SK-N-SH (cell line): ENCODE results near the gene PDE9A. TPM values are rescaled to one million over a fixed set of nuclear protein-coding genes. Genes with fewer than 3 reads are reported as not detected.

Experiments used
- CTCF ChIA-PET: fragments of 300-600, 350-600 bp; formaldehyde crosslinking; extraction: SDS; loops from one replicate; lab custom pipeline; 2021; lab: Yijun Ruan, JAX
- POLR2A ChIA-PET: fragments of 350-600 bp; sonication (Branson Sonifier 250); formaldehyde crosslinking; extraction: SDS; loops from one replicate; lab custom pipeline; 2020; ENCODE audit warnings: antibody characterized with exemption, inconsistent platforms; lab: Yijun Ruan, JAX
- DNase-seq: peaks from one replicate; pipeline ENCODE4 v3.0.0; 2012
- H2AFZ ChIP-seq: fragments of 200-600 bp; sonication (generic); 2 replicates; pipeline ENCODE4 v1.8.1; 2016; ENCODE audit warnings: antibody characterized with exemption, mild to moderate bottlenecking, low read depth
- H3F3A ChIP-seq: fragments of 200-600 bp; sonication (generic); replicated peaks from 2 replicates; pipeline ENCODE3; 2016; ENCODE audit warnings: antibody characterized with exemption, mild to moderate bottlenecking; ENCODE audit not compliant: insufficient read depth
- H3K27ac ChIP-seq, 2 experiments: fragments of 200-500 bp in 1 of 2; fragments of 200-600 bp in 1 of 2; sonication (Bioruptor generic) in 1 of 2; sonication (generic), shearing (Covaris generic) in 1 of 2; 2 replicates each; pipeline versions ENCODE4 v1.5.1 to v1.6.1; 2014 to 2016; ENCODE audit warnings: low read depth in 2 of 2, inconsistent platforms in 1 of 2, low read length in 1 of 2, mild to moderate bottlenecking in 1 of 2, mixed read lengths in 1 of 2
- H3K27me3 ChIP-seq: fragments of 200-600 bp; sonication (generic), shearing (Covaris generic); 2 replicates; pipeline ENCODE4 v1.6.1; 2016; ENCODE audit warnings: mixed run types; ENCODE audit not compliant: insufficient read depth
- H3K36me3 ChIP-seq, 2 experiments: fragments of 200-500 bp in 1 of 2; fragments of 200-600 bp in 1 of 2; sonication (Bioruptor generic) in 1 of 2; sonication (generic) in 1 of 2; replicated peaks in 1 of 2; 2 replicates each; pipeline versions ENCODE3 to v1.5.1; 2014 to 2016; ENCODE audit warnings: low read length in 1 of 2, mild to moderate bottlenecking in 1 of 2; ENCODE audit not compliant: insufficient read depth in 2 of 2, control insufficient read depth in 1 of 2
- H3K4me1 ChIP-seq, 2 experiments: fragments of 200-500 bp in 1 of 2; fragments of 200-600 bp in 1 of 2; sonication (Bioruptor generic) in 1 of 2; sonication (generic), shearing (Covaris generic) in 1 of 2; 2 replicates each; pipeline versions ENCODE4 v1.5.1 to v1.6.1; 2014 to 2016; ENCODE audit warnings: low read depth in 1 of 2, low read length in 1 of 2, mixed run types in 1 of 2; ENCODE audit not compliant: insufficient read depth in 2 of 2, control insufficient read depth in 1 of 2
- H3K4me2 ChIP-seq: fragments of 200-600 bp; sonication (generic), shearing (Covaris generic); 2 replicates; pipeline ENCODE4 v1.6.1; 2017; ENCODE audit warnings: mixed run types
- H3K4me3 ChIP-seq, 2 experiments: fragments of 200-500 bp in 1 of 2; fragments of 200-600 bp in 1 of 2; sonication (Bioruptor generic) in 1 of 2; sonication (generic), shearing (Covaris generic) in 1 of 2; 2 replicates each; pipeline versions ENCODE4 v1.5.1 to v1.8.1; 2014 to 2016; ENCODE audit warnings: low read depth in 2 of 2, inconsistent platforms in 1 of 2, low read length in 1 of 2, mild to moderate bottlenecking in 1 of 2, mixed read lengths in 1 of 2, moderate library complexity in 1 of 2
- H3K79me2 ChIP-seq: fragments of 200-600 bp; sonication (generic); 2 replicates; pipeline ENCODE4 v1.8.1; 2017; ENCODE audit warnings: mild to moderate bottlenecking; ENCODE audit not compliant: insufficient read depth
- H3K9ac ChIP-seq: fragments of 200-600 bp; sonication (generic); 2 replicates; pipeline ENCODE4 v1.6.1; 2017; ENCODE audit warnings: mixed run types
- H3K9me2 ChIP-seq: fragments of 200-600 bp; sonication (generic); 2 replicates; pipeline ENCODE4 v1.6.1; 2017; ENCODE audit warnings: mixed run types
- H3K9me3 ChIP-seq: fragments of 200-600 bp; sonication (generic); 2 replicates; pipeline ENCODE4 v1.6.1; 2017; ENCODE audit warnings: mixed run types, mild to moderate bottlenecking, moderate library complexity
- H4K20me1 ChIP-seq: fragments of 200-600 bp; sonication (generic); 2 replicates; pipeline ENCODE4 v1.6.1; 2017; ENCODE audit warnings: mild to moderate bottlenecking, mixed run types; ENCODE audit not compliant: insufficient read depth
- CHD2 ChIP-seq: fragments of 150-350 bp; IDR thresholded peaks from 2 replicates; pipeline ENCODE4 v1.6.1; 2018; ENCODE audit warnings: low read length; ENCODE audit not compliant: partially characterized antibody
- ELF1 ChIP-seq: IDR thresholded peaks from 2 replicates; pipeline ENCODE4 v1.4.0; 2012
- EP300 ChIP-seq, 2 experiments: IDR thresholded peaks; 2 replicates each; pipeline versions ENCODE4 v1.4.0 to v1.6.1; 2012; ENCODE audit warnings: borderline replicate concordance in 1 of 2, low read depth in 1 of 2, low read length in 1 of 2
- FOSL2 ChIP-seq: IDR thresholded peaks from 2 replicates; pipeline ENCODE4 v1.4.0; 2012; ENCODE audit warnings: low read depth, mild to moderate bottlenecking, moderate library complexity, borderline replicate concordance
- FOXM1 ChIP-seq: IDR thresholded peaks from 2 replicates; pipeline ENCODE4 v1.4.0; 2012; ENCODE audit warnings: low read depth, mild to moderate bottlenecking
- GABPA ChIP-seq: IDR thresholded peaks from 2 replicates; pipeline ENCODE4 v1.4.0; 2012; ENCODE audit warnings: low read depth, mild to moderate bottlenecking
- GATA2 ChIP-seq: sonication (generic); formaldehyde crosslinking; IDR thresholded peaks from 2 replicates; pipeline ENCODE4 v1.5.0; 2020; ENCODE audit warnings: mild to moderate bottlenecking, missing genetic modification reagents
- JUND ChIP-seq: IDR thresholded peaks from 2 replicates; pipeline ENCODE4 v1.4.0; 2012
- MEF2A ChIP-seq: IDR thresholded peaks from 2 replicates; pipeline ENCODE4 v1.4.0; 2012; ENCODE audit warnings: low read depth, borderline replicate concordance
- MXI1 ChIP-seq: IDR thresholded peaks from 2 replicates; pipeline ENCODE4 v1.6.1; 2012; ENCODE audit warnings: mild to moderate bottlenecking, low read depth, low read length, improper control_type of control experiment
- RCOR1 ChIP-seq: fragments of 150-350 bp; IDR thresholded peaks from 2 replicates; pipeline ENCODE4 v1.6.1; 2017; ENCODE audit warnings: antibody characterized with exemption, low read length
- RFX5 ChIP-seq: IDR thresholded peaks from 2 replicates; pipeline ENCODE4 v1.6.1; 2012; ENCODE audit warnings: mild to moderate bottlenecking, improper control_type of control experiment, low read length
- RXRA ChIP-seq: IDR thresholded peaks from 2 replicates; pipeline ENCODE4 v1.4.0; 2012; ENCODE audit warnings: low read depth, mild to moderate bottlenecking, borderline replicate concordance
- SMC3 ChIP-seq: IDR thresholded peaks from 2 replicates; pipeline ENCODE4 v1.6.1; 2012; ENCODE audit warnings: low read depth, low read length, improper control_type of control experiment
- TEAD4 ChIP-seq: IDR thresholded peaks from 2 replicates; pipeline ENCODE4 v1.4.0; 2012; ENCODE audit warnings: mild to moderate bottlenecking, borderline replicate concordance; ENCODE audit not compliant: insufficient read depth
- YY1 ChIP-seq: IDR thresholded peaks from 2 replicates; pipeline ENCODE4 v1.4.0; 2012; ENCODE audit warnings: low read depth, mild to moderate bottlenecking
- WGBS: methylation state at CpG from one replicate; pipeline ENCODE4 v1.1.6; 2017; ENCODE audit warnings: low lambda C conversion rate; 5-methylcytosine and 5-hydroxymethylcytosine counted together
- polyA plus RNA-seq, 3 experiments: library from polyadenylated mRNA; depleted of rRNA; stranded (reverse); fragments of >200 nt; gene quantifications; 2 replicates each; pipeline ENCODE4 v1.2.3, GENCODE V29; 2012
- TF ChIP-seq, protein P1 (sequence below): fragments of 150-350 bp; IDR thresholded peaks from 2 replicates; pipeline ENCODE4 v1.6.1; 2016; ENCODE audit warnings: mild to moderate bottlenecking, low read depth, low read length
- TF ChIP-seq, protein P2 (sequence below): IDR thresholded peaks from 2 replicates; pipeline ENCODE4 v1.6.1; 2012; ENCODE audit warnings: mild to moderate bottlenecking, low read depth, low read length, moderate library complexity

Gene PDE9A
- polyA plus RNA-seq, 1 of the 3 experiments (the other 2 are of a cell fraction) = 0.28 TPM

DNA sequence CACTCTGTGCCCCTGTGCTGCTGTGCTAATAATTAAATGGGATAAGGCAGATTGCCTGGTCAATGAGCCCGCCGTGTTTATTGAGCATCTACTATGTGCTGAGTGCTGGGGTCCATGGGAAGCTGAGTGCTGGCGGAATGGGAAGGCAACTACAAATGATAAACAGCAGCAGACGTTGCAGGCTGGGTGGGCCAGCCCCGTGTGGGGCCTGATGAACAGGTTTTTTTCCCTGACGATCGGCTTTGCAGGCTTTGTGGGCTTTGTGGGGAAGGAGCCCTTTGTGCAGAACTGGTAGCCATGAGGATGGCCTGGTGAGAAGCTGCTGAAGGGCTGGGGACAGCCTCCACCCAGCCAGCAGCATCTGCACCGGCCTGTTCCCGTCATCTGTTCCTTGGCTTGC is 3.5 kb downstream of the PDE9A start (continued):
- TF ChIP-seq CHD2 (no peak), YY1 (no peak), RXRA (no peak), RFX5 (no peak)
- TF ChIP-seq, protein P1, sequence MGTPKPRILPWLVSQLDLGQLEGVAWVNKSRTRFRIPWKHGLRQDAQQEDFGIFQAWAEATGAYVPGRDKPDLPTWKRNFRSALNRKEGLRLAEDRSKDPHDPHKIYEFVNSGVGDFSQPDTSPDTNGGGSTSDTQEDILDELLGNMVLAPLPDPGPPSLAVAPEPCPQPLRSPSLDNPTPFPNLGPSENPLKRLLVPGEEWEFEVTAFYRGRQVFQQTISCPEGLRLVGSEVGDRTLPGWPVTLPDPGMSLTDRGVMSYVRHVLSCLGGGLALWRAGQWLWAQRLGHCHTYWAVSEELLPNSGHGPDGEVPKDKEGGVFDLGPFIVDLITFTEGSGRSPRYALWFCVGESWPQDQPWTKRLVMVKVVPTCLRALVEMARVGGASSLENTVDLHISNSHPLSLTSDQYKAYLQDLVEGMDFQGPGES = no peak
- TF ChIP-seq, all 33 proteins: peak for 0

DNA sequence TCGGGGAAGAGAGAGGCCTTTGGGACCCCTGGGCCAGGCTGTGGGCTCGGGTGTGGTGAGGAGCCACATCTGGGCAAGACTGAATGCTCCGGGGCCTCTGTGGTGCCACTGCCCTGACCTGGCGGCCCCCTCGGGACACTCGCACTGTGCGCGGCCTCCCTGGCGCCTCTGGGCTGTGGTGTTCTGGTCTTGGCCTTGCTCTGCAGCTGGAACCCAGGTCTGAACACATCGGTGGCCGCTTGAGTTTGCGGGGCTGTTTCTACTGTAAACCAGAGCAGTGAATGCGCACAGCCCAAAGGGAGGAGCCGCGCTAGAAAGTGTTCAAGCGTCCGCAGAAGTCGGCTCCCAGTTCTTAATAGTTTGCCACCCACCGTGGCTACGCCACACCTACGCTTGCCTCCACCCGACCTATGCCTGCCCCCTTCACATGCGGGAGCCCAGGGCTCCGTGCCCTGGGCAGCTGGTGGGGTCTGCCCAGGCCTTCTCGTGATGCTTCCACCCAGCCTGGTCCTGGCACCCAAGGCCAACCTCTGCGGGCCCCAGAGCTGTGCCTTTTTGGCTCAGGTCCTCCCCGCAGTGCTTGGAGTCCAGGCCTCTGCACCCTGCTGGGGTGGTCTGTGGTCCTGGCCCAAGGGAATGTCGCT is 4.4 kb downstream of the PDE9A start:
- no peak for DNase-seq
- ChIA-PET CTCF (interaction anchor here (1.0 kb wide), 1 partner anchor 20 kb away, joined by 4 read pairs; no protein-coding TSS in a partner anchor), POLR2A (interaction anchor here (0.7 kb wide), 1 partner anchor 16 kb away, joined by 3 read pairs; no protein-coding TSS in a partner anchor)
- Histone ChIP-seq H3K27me3 (peaks cover 22% of the 10 kb centered on the region), H3K4me2 (no peak overlapping the region), H3K9me2 (no peaks in the 10 kb centered on the region), H3K4me3 (no peak overlapping the region), H4K20me1 (no peaks in the 10 kb centered on the region), H3F3A (no peaks in the 10 kb centered on the region), H3K36me3 (no peaks in the 10 kb centered on the region), H3K9ac (no peak overlapping the region), H3K27ac (no peak overlapping the region), H3K9me3 (no peaks in the 10 kb centered on the region), H2AFZ (no peak overlapping the region)
- WGBS = 66% methylated on average over 8 of the region's 28 CpGs
- TF ChIP-seq GABPA = no peak
- TF ChIP-seq, protein P1 = no peak
- TF ChIP-seq, all 33 proteins: peak for 0
- peaks cover 0 to 22% of the 10 kb centered on the region in 2 experiments; a peak in 1 of 4 replicates for H3K4me1 ChIP-seq
- no peaks in the 10 kb centered on the region for H3K79me2 ChIP-seq

DNA sequence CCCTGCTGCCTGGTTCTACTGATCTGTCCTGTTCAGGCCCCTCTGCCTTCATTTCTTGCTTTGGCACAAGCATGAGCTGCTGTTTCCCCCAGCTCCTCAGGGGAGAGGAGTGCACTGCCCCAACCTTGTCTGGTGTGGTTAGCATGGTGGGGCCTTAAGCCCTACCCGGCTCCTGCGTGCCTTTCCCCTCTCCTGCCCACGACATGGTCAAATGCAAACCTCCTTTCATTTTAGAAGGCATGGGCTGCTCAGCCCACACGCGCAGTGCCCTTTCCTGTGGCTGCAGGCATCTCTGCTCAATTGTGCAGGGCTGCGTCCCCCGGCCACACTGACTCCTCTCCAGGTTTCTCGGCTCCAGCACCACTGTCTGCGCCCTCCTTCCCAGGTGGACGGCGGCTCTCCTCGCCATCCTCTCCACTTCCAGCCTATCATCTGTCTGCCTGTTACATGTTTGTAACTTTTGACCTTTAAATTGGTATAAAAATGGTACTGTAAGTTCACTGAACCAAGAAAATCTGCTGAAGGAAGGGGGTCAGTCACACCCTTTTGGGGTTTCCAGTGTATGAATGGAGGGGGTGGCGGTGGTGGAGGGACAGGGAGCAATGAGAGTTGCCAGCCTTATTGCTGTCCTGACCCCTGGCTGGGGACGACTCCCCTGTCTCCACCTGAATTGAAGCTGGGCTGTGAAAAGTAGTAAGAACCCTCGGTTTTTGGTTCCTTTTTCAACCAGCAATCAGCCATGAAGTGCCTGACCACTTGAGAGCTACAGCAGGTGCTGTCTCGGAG is 5.1 kb downstream of the PDE9A start:
- H3K27ac ChIP-seq = no peak overlapping the region
- DNase-seq = no peak
- H3K36me3 ChIP-seq = no peaks in the 10 kb centered on the region
- H3K4me3 ChIP-seq = no peak overlapping the region
- TF ChIP-seq FOXM1 (no peak), MXI1 (no peak), SMC3 (no peak), FOSL2 (no peak), EP300 (IDR thresholded peaks at IDR 0.05; ENCODE audit: borderline replicate concordance in 1 of 2, low read depth in 1 of 2, low read length in 1 of 2) (no peak), TEAD4 (no peak), RCOR1 (no peak), ELF1 (no peak), GATA2 (CRISPR knock-in tag) (no peak), MEF2A (no peak), JUND (no peak)
- TF ChIP-seq, protein P2, sequence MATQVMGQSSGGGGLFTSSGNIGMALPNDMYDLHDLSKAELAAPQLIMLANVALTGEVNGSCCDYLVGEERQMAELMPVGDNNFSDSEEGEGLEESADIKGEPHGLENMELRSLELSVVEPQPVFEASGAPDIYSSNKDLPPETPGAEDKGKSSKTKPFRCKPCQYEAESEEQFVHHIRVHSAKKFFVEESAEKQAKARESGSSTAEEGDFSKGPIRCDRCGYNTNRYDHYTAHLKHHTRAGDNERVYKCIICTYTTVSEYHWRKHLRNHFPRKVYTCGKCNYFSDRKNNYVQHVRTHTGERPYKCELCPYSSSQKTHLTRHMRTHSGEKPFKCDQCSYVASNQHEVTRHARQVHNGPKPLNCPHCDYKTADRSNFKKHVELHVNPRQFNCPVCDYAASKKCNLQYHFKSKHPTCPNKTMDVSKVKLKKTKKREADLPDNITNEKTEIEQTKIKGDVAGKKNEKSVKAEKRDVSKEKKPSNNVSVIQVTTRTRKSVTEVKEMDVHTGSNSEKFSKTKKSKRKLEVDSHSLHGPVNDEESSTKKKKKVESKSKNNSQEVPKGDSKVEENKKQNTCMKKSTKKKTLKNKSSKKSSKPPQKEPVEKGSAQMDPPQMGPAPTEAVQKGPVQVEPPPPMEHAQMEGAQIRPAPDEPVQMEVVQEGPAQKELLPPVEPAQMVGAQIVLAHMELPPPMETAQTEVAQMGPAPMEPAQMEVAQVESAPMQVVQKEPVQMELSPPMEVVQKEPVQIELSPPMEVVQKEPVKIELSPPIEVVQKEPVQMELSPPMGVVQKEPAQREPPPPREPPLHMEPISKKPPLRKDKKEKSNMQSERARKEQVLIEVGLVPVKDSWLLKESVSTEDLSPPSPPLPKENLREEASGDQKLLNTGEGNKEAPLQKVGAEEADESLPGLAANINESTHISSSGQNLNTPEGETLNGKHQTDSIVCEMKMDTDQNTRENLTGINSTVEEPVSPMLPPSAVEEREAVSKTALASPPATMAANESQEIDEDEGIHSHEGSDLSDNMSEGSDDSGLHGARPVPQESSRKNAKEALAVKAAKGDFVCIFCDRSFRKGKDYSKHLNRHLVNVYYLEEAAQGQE = no peak
- TF ChIP-seq, all 33 proteins: peak for 0
- H3K9ac ChIP-seq = no peak overlapping the region
- H3K4me2 ChIP-seq = no peak overlapping the region
- H4K20me1 ChIP-seq = no peaks in the 10 kb centered on the region
- H3K79me2 ChIP-seq = no peaks in the 10 kb centered on the region
- H3K9me2 ChIP-seq = no peaks in the 10 kb centered on the region
- POLR2A ChIA-PET = interaction anchor here (0.7 kb wide), 1 partner anchor 15 kb away, joined by 3 read pairs; no protein-coding TSS in a partner anchor
- H3K27me3 ChIP-seq = peaks cover 19% of the 10 kb centered on the region
- CTCF ChIA-PET = no interaction called here
- WGBS = 63% methylated on average over 16 of the region's 16 CpGs
- H3K9me3 ChIP-seq = no peaks in the 10 kb centered on the region
- H2AFZ ChIP-seq = no peak overlapping the region
- no peaks in the 10 kb centered on the region for H3F3A ChIP-seq
- H3K4me1 ChIP-seq = peaks cover 0 to 18% of the 10 kb centered on the region in 2 experiments; a peak in 1 of 4 replicates
